ENCODE measurements around the gene ZNF710.
"Not testable (repeated sequence)": the region's sequence is repeated elsewhere in the genome, so short reads cannot be mapped to it uniquely, and the experiment has no call there.

ZNF710 gene

GRCh38 chr15:90062973-90063769 is 62.0 kb downstream of the ZNF710 start:
- DNase-seq = no peak

- peak in 1 of 2 donors; percentile 46 for DNase-seq
These were observed 62.7 kb downstream of the ZNF710 start for GRCh38 chr15:90063770-90064247.

DNA sequence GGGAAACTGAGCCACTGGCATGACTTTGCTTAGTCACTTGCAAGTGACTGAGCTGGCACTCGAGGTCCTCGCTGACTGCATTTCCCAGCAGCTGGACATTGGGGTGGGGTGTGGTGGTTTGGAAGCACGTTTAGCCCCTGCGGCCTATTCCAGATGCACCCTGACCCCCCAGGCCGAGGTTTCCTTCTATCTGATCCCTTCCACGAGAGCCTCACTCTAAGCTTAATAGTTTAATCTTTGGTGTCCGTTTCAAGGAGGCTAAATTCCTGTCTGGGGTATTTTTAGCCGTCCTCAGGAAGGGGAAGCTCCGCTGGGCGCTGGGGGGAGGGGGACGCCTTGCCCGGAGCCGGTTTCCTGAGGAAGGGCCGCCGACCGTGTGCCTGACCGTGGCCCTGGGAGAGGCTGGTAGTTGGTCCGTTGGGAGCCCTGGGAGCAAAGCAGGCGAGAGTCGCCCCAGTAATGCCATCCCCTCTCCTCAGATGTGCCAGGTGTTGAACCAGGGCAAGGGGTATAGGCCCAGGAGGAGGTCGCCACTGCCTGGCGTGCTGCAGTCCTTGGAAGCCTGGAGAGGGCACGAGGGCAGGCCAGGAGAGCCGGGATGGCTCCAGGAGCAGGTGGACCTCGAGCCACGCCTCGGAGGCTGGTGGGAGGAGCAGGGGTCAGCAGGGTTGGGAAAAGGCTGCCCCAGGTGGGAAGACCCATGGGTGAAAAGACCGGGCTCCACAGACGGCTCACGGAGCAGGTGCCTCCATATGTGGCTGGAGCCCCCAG is 64.0 kb downstream of the ZNF710 start:
- peak in 1 of 2 donors; percentile 26 for DNase-seq

- DNase-seq = no peak
These were observed 64.5 kb downstream of the ZNF710 start for GRCh38 chr15:90065682-90066049.

DNA sequence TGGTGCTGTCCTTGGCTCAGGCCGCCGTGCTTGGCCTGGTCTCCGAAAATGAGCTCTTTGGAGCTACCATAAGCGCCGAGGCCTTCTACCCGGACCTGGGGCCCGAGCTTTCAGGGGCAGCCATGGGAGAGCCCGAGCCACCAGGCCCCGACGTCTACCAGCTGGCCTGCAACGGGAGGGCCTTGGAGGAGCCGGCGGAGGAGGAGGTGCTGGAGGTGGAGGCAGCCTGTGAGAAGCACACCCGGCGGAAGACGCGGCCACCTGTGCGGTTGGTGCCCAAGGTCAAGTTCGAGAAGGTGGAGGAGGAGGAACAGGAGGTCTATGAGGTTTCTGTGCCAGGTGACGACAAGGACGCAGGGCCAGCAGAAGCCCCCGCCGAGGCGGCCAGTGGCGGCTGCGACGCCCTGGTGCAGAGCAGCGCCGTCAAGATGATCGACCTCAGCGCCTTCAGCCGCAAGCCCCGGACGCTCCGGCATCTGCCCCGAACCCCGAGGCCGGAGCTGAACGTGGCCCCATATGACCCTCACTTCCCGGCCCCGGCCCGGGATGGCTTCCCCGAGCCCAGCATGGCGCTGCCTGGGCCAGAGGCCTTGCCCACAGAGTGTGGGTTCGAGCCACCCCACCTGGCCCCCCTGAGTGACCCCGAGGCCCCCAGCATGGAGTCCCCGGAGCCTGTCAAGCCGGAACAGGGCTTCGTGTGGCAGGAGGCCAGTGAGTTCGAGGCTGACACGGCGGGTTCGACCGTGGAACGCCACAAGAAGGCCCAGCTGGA is 66.2 kb downstream of the ZNF710 start:
- DNase-seq = no peak

DNA sequence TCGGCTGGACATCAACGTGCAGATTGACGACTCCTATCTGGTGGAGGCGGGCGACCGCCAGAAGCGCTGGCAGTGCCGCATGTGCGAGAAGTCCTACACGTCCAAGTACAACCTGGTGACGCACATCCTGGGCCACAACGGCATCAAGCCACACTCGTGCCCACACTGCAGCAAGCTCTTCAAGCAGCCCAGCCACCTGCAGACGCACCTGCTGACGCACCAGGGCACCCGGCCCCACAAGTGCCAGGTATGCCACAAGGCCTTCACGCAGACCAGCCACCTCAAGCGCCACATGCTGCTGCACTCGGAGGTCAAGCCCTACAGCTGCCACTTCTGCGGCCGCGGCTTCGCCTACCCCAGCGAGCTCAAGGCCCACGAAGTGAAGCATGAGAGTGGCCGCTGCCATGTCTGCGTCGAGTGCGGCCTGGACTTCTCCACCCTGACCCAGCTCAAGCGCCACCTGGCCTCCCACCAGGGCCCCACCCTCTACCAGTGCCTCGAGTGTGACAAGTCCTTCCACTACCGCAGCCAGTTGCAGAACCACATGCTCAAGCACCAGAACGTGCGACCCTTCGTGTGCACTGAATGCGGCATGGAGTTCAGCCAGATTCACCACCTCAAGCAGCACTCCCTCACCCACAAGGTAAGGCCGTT is 67.0 kb downstream of the ZNF710 start:
- DNase-seq = no peak

DNA sequence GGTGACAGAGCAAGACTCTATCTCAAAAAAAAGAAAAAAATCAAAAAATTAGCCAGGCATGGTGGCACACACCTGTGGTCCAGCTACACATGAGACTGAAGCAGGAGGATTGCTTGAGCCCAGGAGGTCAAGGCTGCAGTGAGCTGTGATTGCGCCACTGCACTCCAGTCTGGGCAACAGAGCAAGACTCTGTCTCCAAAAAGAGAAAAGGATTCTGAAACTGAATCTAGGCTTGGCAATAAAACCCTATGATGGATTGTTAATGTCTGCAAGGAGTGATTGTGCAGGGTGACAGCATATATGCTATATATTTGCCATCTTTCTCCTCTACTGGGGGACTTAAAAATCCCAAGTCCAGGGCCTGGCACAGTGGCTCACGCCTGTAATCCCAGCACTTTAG is 69.5 kb downstream of the ZNF710 start:
- DNase-seq = not testable (repeated sequence)

DNA sequence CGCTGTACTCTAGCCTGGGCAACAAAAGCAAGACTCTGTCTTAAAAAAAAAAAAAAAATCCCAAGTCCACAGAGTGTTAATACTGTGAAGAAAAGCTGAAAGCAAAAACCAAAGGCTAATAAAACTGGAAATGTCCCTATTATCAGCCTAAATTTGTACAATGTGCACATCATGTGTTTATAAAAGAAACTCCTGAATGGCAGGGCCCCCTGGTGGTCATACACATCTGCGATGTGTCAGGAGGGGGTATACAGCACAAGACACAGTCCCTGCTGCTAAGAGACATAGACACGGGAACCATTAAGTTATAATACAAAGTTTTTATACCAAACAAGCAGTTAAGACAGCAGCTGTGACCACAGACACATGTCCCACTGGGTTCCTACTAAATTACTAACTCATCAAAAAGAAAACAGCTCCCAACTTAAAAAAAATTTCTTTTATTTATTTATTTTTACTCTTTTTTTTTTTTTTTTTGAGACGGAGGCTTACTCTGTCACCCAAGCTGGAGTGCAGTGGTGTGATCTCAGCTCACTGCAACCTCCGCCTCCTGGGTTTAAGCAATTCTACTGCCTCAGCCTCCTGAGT is 70.2 kb downstream of the ZNF710 start:
- DNase-seq = peak; percentile 63 to 77

GRCh38 chr15:90072978-90073640 is 72.0 kb downstream of the ZNF710 start:
- no peak for DNase-seq

GRCh38 chr15:90074023-90074422 is 72.9 kb downstream of the ZNF710 start:
- no peak for DNase-seq

DNA sequence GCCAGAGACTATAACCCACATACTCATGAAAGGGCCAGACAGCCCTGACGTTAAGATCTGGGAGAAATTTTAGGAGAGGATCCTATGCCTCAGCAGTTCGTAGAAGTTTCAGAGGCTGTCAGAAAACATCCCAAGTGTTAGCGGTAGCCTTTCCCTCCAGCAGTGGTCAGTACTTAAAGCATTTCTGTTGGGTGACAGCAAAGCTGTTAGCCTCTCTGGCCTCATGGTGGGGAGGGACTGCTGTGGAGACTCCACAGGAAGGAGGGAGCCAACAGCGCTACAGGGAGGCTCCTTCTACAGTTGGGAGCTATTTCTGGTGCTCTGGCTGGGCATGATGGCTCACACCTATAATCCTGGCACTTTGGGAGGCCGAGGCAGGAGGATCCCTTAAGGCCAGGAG is 73.8 kb downstream of the ZNF710 start:
- no peak for DNase-seq

DNA sequence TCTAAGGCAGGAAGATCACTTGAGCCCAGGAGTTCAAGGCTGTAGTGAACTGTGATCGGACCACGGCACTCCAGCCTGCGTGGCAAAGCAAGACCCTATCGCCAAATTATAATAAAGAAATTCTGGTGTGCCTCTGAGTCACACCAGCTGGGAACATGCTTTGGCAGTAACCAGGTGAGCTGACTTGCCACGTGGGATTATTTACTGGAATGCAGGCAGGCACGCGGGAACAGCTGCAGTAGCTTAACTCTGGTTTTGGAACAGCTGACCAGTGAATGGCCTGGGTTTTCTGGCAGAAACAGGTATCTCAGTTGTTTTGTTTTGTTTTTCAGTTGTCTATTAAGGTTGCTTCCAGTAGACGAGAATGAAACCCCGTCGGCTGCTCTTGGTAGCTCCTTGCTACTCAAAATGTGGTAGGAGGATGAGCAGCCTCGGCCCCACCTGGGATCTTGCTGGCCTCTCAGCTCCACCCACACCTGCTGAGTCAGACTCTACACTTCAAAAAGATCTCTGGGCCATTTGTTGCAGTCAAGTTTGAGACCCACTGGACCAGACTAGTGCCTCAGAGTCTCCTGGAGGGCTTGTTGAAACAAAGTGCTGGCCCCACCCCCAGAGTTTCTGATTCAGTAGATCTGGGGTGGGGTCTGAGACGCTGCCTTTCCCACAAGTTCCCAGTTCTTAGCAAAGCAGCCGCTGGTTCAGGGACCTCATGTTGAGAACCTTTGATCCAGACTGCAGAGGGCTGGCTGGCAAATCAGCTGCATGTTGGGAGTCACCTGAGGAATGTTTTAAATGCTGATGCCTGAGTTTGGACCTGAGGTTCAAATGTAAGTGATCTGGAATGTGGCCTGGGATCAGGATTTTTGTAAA is 74.5 kb downstream of the ZNF710 start:
- DNase-seq = no peak

- no peak for DNase-seq
These were observed 75.6 kb downstream of the ZNF710 start for GRCh38 chr15:90076716-90077115.

GRCh38 chr15:90078965-90079364 is 77.8 kb downstream of the ZNF710 start:
- no peak for DNase-seq

GRCh38 chr15:90079619-90080457 is 78.7 kb downstream of the ZNF710 start:
- no peak for DNase-seq

DNA sequence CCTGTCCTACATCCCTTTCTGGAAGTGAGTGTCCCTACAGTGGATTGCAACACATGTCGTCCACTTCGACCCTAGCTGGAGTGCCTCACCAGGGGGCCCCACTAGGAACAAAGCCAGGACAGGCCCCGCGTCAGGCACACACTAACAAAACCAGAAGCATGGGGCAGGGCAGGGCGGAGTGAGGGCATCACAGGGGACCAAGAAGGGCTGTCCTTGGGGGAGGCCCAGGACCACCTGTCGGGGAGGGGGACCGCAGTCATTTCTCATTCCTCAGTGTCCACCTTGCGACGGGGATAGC is 79.3 kb downstream of the ZNF710 start:
- DNase-seq = no peak

DNA sequence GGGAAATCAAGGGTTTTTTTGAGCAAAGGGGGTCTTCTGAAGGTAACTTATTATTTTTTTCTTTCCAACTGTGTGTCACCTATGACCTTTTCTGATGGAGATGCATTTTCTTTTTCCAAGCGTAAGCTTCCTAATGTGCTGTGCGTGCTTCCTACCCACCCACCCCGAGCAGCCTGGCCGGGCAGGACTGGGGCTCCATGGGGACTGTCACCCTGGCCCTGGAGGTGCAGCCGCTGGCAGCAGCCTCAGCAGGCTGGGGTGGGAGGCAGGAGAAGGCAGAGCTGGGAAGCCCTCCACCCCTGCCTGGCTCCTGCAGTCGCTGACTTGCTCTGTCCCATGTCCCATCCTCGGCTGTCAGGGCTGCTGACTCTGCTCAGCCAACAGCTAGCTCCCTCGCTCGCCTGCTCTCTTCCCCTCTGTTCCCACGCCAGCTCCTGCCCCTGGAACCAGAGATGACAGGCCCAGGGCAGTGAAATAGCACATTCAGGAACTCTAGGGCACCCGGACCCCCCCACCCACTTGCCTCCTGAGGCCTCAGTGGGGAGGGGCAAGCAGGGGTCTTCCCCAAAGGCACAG is 79.8 kb downstream of the ZNF710 start:
- DNase-seq = no peak

DNA sequence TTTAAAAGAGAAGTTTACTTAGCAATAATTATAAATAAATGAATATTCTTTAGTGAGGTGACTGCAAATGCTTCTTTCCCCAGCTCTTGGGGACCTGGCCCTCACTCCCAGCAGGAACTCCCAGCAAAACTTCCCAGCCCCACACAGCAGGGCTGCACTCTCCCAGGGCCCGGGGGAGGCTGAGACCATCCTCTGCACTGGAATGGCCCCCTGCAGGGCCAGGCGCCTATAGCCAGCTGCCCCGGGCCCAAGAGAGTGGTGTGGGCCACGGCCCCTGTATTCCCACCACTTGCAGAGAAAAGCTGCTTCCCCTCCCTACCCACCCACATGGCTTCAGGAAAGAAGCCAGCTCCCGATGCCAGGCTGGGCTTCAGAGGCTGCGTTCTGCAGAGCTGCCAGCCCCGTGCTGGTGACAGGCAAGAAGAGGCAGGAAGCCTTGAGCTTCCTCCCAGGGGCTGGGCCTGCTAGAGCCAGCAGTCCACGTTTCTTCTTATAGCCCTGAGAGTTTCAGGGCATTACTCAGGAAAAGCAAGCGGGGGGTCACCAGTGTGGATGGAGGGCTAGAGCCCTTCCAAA is 81.1 kb downstream of the ZNF710 start:
- DNase-seq = peak; percentile 45 to 64

DNA sequence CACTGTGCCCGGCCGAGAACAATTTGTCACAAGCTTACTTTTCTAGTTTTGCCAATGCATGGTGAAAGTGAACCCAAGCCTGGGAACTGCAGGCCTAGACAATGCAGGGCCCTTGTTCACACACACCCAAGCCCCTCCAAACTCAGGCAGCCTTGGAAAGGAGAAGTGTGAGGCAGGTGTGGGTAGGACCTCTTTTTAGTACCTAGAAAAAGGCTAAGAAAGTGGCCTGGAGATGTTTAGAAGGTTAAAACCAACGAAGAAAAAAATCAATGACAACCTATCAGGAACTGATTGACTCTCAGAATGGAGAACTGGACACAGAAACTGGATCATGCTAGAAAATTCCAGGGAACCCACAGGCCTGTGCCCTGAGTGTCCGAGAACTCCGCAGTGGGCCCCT is 82.3 kb downstream of the ZNF710 start:
- no peak for DNase-seq

Data from hippocampal formation (tissue), 2 donors.